HCT116 (cell line): ENCODE data around the gene HOXC11.

ENCODE experiments used
- ELF1 ChIP-seq: IDR thresholded peaks from 2 replicates; pipeline ENCODE4 v1.6.1; 2012; ENCODE audit warnings: low read depth, borderline replicate concordance
- EZH2 ChIP-seq: fragments of 200-600 bp; sonication (generic); IDR thresholded peaks from 2 replicates; pipeline ENCODE4 v1.6.1; 2017; ENCODE audit warnings: antibody characterized with exemption, mixed run types
- POLR2A ChIP-seq: IDR thresholded peaks from 2 replicates; pipeline ENCODE4 v1.7.0; 2011; ENCODE audit warnings: borderline replicate concordance; ENCODE audit not compliant: insufficient read depth, insufficient read length; ENCODE audit errors: extremely low read depth
- POLR2AphosphoS5 ChIP-seq: IDR thresholded peaks from 2 replicates; pipeline ENCODE4 v1.6.1; 2011; ENCODE audit warnings: mild to moderate bottlenecking, low read depth, low read length, moderate library complexity
- ZNF274 ChIP-seq: fragments of 200-500 bp; sonication (Bioruptor generic); IDR thresholded peaks from 2 replicates; pipeline ENCODE4 v1.6.1; 2014; ENCODE audit warnings: mild to moderate bottlenecking, low read depth, low read length, inconsistent platforms
- TF ChIP-seq, protein P1 (sequence below), 3 experiments: fragments of 200-600 bp in 1 of 3; sonication (generic) in 1 of 3; IDR thresholded peaks in 2 of 3; conservative IDR thresholded peaks in 1 of 3; 2 replicates each; pipeline ENCODE4 v1.5.1; 2012 to 2017; ENCODE audit warnings: low read depth in 2 of 3, low read length in 2 of 3, antibody characterized with exemption in 1 of 3, borderline replicate concordance in 1 of 3, control low read depth in 1 of 3, mild to moderate bottlenecking in 1 of 3, mixed read lengths in 1 of 3, mixed run types in 1 of 3, moderate library complexity in 1 of 3; ENCODE audit not compliant: insufficient read depth in 1 of 3
- TF ChIP-seq, protein P2 (sequence below): IDR thresholded peaks from 2 replicates; pipeline ENCODE4 v1.6.1; 2012
- TF ChIP-seq, protein P3 (sequence below): IDR thresholded peaks from 2 replicates; pipeline ENCODE4 v1.6.1; 2011; ENCODE audit warnings: mild to moderate bottlenecking, low read length, moderate library complexity; ENCODE audit not compliant: insufficient replicate concordance; ENCODE audit errors: extremely low read depth

DNA sequence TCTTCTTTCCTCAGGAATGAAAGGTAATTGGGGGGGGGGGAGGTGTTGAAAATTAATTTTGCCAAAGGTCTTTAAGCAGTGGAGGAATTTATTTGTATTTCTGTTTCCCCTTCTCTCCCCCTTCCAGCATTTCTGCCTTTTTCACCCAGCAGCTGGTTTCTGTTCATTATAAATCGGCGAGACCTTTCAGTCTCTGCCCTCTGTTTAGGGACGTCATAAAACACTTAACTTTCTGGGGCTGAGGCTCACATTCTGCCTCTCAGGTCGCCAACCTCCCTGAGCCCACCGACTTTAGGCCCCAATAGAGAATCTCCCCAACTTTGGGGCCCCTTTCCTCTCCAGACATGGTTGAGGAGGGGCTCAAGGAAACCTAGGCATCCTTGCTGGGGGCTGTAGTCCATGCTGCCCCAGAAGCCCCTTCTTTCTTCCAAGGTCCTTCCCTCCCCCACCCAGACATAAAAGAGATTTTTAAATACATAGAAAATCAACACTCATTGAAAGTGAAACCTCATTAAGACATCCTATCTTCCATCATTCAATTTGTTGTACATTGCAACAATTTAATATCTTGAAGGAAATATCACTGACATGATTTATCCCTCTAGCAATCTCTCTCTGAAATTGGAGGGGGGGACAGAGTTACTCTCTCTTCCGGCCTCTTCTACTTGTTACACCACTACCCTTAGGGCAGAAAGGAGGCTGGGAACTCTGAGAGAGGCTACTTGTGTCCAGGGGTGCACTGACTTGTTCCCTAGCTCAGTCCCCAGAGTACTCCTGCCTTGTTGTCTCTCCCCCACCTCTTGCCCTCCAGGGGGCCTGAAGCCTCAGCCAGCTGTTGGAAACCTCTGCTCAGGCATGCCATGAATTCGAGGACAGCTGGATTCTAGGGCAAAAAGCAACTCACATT lies 52.8 kb downstream of the HOXC11 start:
- TF ChIP-seq, protein P1, sequence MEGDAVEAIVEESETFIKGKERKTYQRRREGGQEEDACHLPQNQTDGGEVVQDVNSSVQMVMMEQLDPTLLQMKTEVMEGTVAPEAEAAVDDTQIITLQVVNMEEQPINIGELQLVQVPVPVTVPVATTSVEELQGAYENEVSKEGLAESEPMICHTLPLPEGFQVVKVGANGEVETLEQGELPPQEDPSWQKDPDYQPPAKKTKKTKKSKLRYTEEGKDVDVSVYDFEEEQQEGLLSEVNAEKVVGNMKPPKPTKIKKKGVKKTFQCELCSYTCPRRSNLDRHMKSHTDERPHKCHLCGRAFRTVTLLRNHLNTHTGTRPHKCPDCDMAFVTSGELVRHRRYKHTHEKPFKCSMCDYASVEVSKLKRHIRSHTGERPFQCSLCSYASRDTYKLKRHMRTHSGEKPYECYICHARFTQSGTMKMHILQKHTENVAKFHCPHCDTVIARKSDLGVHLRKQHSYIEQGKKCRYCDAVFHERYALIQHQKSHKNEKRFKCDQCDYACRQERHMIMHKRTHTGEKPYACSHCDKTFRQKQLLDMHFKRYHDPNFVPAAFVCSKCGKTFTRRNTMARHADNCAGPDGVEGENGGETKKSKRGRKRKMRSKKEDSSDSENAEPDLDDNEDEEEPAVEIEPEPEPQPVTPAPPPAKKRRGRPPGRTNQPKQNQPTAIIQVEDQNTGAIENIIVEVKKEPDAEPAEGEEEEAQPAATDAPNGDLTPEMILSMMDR (IDR thresholded peaks at IDR 0.05 in 2 of 3, conservative IDR thresholded peaks at IDR 0.05 in 1 of 3; ENCODE audit: borderline replicate concordance in 1 of 3, insufficient read depth in 1 of 3, low read depth in 2 of 3, low read length in 2 of 3): no peak
- TF ChIP-seq POLR2A: no peak
- no peak for TF ChIP-seq ELF1
- TF ChIP-seq ZNF274: no peak
- TF ChIP-seq, protein P2, sequence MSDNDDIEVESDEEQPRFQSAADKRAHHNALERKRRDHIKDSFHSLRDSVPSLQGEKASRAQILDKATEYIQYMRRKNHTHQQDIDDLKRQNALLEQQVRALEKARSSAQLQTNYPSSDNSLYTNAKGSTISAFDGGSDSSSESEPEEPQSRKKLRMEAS: no peak
- no peak for TF ChIP-seq EZH2
- TF ChIP-seq POLR2AphosphoS5: no peak
- TF ChIP-seq, protein P3, sequence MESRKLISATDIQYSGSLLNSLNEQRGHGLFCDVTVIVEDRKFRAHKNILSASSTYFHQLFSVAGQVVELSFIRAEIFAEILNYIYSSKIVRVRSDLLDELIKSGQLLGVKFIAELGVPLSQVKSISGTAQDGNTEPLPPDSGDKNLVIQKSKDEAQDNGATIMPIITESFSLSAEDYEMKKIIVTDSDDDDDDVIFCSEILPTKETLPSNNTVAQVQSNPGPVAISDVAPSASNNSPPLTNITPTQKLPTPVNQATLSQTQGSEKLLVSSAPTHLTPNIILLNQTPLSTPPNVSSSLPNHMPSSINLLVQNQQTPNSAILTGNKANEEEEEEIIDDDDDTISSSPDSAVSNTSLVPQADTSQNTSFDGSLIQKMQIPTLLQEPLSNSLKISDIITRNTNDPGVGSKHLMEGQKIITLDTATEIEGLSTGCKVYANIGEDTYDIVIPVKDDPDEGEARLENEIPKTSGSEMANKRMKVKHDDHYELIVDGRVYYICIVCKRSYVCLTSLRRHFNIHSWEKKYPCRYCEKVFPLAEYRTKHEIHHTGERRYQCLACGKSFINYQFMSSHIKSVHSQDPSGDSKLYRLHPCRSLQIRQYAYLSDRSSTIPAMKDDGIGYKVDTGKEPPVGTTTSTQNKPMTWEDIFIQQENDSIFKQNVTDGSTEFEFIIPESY: no peak
